ENCODE data around the gene ADCY4. TPM values are rescaled to one million over a fixed set of nuclear protein-coding genes. Genes with fewer than 3 reads are reported as not detected.
A peak's percentile ranks its signal among the peaks of the same experiment; 100 is the strongest.

Gene ADCY4
- total and polyA plus RNA-seq, 2 of the 13 experiments (the other 11 are each of a cell fraction or from before 2014, with no cell fraction given), result 0.03 TPM; not detected in 1

DNA sequence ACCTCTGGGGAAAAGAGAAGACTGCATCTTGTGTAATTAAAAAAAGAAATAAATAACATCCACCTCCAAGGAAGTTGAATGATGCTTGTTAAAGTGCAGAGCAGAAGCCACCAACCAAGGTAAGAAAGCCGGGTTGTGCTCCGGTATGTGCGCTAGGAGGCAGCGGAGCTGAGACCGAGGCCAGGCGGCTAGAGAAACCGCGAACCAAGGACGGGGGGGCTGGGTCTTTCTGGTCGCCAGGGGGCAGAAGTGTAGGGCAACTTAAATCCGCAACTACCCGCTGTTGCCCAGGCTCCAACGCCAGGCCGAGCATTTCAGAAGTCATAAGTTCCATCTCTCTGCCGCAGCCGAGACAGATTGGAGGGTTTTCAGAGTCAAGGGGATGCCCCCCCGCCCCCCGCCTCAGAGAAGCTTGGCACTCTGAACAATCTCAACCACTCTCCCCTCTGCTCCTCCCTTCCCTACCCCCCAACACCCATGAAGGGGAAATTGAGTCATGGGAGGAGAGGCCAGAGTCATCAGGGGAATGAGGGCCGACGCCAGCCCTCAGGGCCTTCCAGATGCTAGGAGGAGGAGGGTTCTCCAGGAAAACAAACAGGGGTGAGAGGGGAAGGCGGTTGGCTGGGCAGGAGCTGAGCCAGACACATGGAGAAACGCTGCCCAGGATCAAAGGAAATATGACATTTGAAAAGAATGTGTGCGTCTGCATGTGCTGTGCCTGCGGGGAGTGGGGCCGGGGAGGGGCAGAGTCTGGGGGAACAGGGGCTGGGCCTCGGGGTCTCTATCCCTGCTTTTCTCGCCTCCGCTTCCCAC is 30.9 kb upstream of the ADCY4 start (continued):
- TF ChIP-seq, protein P1, sequence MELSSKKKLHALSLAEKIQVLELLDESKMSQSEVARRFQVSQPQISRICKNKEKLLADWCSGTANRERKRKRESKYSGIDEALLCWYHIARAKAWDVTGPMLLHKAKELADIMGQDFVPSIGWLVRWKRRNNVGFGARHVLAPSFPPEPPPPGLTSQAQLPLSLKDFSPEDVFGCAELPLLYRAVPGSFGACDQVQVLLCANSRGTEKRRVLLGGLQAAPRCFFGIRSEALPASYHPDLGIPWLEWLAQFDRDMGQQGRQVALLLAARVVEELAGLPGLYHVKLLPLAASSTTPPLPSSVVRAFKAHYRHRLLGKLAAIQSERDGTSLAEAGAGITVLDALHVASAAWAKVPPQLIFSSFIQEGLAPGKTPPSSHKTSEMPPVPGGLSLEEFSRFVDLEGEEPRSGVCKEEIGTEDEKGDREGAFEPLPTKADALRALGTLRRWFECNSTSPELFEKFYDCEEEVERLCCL (CRISPR knock-in tag; IDR thresholded peaks at IDR 0.05; ENCODE audit: borderline replicate concordance), result no peak
- TF ChIP-seq ATM (IDR thresholded peaks at IDR 0.05; ENCODE audit: borderline replicate concordance) (no peak), NFE2L1 (CRISPR knock-in tag; IDR thresholded peaks at IDR 0.05; ENCODE audit: borderline replicate concordance) (no peak), NFRKB (IDR thresholded peaks at IDR 0.05) (no peak), ZFP36L1 (CRISPR knock-in tag; IDR thresholded peaks at IDR 0.05) (no peak), SNAI1 (CRISPR knock-in tag; IDR thresholded peaks at IDR 0.05; ENCODE audit: borderline replicate concordance) (0 out of 2 replicates have a peak, but pooled peaks have one; percentile 16), ZC3H13 (CRISPR knock-in tag; IDR thresholded peaks at IDR 0.05) (no peak), ZNF124 (CRISPR knock-in tag; IDR thresholded peaks at IDR 0.05) (peak; percentile 89), KLF11 (CRISPR knock-in tag; IDR thresholded peaks at IDR 0.05) (no peak), PITX1 (CRISPR knock-in tag; IDR thresholded peaks at IDR 0.05) (peak; percentile 96), ZNF629 (CRISPR knock-in tag; conservative IDR thresholded peaks at IDR 0.05) (peak; percentile 36; the same call in 1 of the 2 replicates), ZNF557 (CRISPR knock-in tag; IDR thresholded peaks at IDR 0.05) (peak; percentile 78; the same call in 1 of the 2 replicates), KDM5B (CRISPR knock-in tag; IDR thresholded peaks at IDR 0.05; ENCODE audit: borderline replicate concordance) (peak; percentile 90; the same call in 1 of the 2 replicates), SRSF9 (IDR thresholded peaks at IDR 0.05; ENCODE audit: borderline replicate concordance, insufficient read depth, low read depth, low read length, poor library complexity, severe bottlenecking) (no peak), MIER3 (CRISPR knock-in tag; IDR thresholded peaks at IDR 0.05; ENCODE audit: borderline replicate concordance) (peak; percentile 91; the same call in 1 of the 2 replicates), POLR2AphosphoS5 (IDR thresholded peaks at IDR 0.05; ENCODE audit: low read depth, low read length) (no peak), ZNF672 (CRISPR knock-in tag; IDR thresholded peaks at IDR 0.05) (no peak), BHLHE40 (IDR thresholded peaks at IDR 0.05; ENCODE audit: low read length) (no peak)
- TF ChIP-seq, protein P2, sequence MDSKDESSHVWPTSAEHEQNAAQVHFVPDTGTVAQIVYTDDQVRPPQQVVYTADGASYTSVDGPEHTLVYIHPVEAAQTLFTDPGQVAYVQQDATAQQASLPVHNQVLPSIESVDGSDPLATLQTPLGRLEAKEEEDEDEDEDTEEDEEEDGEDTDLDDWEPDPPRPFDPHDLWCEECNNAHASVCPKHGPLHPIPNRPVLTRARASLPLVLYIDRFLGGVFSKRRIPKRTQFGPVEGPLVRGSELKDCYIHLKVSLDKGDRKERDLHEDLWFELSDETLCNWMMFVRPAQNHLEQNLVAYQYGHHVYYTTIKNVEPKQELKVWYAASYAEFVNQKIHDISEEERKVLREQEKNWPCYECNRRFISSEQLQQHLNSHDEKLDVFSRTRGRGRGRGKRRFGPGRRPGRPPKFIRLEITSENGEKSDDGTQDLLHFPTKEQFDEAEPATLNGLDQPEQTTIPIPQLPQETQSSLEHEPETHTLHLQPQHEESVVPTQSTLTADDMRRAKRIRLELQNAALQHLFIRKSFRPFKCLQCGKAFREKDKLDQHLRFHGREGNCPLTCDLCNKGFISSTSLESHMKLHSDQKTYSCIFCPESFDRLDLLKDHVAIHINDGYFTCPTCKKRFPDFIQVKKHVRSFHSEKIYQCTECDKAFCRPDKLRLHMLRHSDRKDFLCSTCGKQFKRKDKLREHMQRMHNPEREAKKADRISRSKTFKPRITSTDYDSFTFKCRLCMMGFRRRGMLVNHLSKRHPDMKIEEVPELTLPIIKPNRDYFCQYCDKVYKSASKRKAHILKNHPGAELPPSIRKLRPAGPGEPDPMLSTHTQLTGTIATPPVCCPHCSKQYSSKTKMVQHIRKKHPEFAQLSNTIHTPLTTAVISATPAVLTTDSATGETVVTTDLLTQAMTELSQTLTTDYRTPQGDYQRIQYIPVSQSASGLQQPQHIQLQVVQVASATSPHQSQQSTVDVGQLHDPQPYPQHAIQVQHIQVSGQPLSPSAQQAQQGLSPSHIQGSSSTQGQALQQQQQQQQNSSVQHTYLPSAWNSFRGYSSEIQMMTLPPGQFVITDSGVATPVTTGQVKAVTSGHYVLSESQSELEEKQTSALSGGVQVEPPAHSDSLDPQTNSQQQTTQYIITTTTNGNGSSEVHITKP (CRISPR knock-in tag; IDR thresholded peaks at IDR 0.05; ENCODE audit: low read depth), result peak; percentile 52; the same call in 1 of the 2 replicates
- TF ChIP-seq, protein P3, sequence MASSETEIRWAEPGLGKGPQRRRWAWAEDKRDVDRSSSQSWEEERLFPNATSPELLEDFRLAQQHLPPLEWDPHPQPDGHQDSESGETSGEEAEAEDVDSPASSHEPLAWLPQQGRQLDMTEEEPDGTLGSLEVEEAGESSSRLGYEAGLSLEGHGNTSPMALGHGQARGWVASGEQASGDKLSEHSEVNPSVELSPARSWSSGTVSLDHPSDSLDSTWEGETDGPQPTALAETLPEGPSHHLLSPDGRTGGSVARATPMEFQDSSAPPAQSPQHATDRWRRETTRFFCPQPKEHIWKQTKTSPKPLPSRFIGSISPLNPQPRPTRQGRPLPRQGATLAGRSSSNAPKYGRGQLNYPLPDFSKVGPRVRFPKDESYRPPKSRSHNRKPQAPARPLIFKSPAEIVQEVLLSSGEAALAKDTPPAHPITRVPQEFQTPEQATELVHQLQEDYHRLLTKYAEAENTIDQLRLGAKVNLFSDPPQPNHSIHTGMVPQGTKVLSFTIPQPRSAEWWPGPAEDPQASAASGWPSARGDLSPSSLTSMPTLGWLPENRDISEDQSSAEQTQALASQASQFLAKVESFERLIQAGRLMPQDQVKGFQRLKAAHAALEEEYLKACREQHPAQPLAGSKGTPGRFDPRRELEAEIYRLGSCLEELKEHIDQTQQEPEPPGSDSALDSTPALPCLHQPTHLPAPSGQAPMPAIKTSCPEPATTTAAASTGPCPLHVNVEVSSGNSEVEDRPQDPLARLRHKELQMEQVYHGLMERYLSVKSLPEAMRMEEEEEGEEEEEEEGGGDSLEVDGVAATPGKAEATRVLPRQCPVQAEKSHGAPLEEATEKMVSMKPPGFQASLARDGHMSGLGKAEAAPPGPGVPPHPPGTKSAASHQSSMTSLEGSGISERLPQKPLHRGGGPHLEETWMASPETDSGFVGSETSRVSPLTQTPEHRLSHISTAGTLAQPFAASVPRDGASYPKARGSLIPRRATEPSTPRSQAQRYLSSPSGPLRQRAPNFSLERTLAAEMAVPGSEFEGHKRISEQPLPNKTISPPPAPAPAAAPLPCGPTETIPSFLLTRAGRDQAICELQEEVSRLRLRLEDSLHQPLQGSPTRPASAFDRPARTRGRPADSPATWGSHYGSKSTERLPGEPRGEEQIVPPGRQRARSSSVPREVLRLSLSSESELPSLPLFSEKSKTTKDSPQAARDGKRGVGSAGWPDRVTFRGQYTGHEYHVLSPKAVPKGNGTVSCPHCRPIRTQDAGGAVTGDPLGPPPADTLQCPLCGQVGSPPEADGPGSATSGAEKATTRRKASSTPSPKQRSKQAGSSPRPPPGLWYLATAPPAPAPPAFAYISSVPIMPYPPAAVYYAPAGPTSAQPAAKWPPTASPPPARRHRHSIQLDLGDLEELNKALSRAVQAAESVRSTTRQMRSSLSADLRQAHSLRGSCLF (CRISPR knock-in tag; IDR thresholded peaks at IDR 0.05; ENCODE audit: borderline replicate concordance), result no peak

All from HepG2 (cell line).